Measurements from ENCODE around the gene STX7. TPM values are rescaled to one million over a fixed set of nuclear protein-coding genes. Genes with fewer than 3 reads are reported as not detected.

Gene STX7
- total RNA-seq, 3 donors from 2014 or later, result 51.9 to 66.9 (median 63.2) TPM

DNA sequence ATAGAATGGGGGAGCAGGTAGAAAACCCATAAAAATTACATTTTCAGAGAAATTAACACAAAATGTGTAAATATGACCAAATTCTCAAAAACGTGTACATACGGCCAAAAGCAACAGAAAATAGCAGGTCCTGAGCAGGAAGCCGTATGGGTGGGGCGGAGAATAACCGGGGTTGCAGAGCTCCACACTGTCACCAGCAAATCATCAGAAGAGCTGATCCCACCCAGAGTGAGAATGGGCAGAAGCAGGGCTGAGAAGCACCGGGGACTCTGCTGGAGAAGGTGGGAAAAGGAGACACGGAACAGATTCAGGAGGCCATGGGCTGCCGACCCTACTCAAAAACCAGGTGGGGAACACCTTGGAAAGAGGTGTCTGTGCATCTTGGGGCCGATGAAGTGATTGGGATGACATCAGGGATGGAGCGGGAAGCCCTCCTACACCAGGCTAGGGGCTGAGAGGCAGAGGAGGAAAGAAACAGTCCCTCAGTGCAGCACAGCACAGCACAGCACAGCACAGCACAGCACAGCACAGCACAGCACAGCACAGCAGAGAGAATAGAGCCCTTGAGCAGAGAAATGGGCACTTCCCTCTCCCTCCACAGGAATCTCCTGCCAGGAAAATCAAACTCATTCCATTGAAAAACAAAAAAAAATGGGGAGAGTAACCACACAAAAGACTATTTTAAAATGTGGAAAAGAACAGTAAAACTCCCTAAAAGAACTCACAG is 22.3 kb downstream of the STX7 start:
- peak; percentile 52 for ATAC-seq
- intact Hi-C loops (cut with DNase I, micrococcal nuclease), result no loop called here
- H3K9me3 ChIP-seq, result no peaks in the 10 kb centered on the region
- TF ChIP-seq, protein P1, sequence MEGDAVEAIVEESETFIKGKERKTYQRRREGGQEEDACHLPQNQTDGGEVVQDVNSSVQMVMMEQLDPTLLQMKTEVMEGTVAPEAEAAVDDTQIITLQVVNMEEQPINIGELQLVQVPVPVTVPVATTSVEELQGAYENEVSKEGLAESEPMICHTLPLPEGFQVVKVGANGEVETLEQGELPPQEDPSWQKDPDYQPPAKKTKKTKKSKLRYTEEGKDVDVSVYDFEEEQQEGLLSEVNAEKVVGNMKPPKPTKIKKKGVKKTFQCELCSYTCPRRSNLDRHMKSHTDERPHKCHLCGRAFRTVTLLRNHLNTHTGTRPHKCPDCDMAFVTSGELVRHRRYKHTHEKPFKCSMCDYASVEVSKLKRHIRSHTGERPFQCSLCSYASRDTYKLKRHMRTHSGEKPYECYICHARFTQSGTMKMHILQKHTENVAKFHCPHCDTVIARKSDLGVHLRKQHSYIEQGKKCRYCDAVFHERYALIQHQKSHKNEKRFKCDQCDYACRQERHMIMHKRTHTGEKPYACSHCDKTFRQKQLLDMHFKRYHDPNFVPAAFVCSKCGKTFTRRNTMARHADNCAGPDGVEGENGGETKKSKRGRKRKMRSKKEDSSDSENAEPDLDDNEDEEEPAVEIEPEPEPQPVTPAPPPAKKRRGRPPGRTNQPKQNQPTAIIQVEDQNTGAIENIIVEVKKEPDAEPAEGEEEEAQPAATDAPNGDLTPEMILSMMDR (IDR thresholded peaks at IDR 0.05), result no peak
- H3K4me3 ChIP-seq, result no peak overlapping the region
- H3K4me1 ChIP-seq (ENCODE audit: low read depth), result no peaks in the 10 kb centered on the region
- no peak for DNase-seq
- no peaks in the 10 kb centered on the region for H3K36me3 ChIP-seq (ENCODE audit: low read depth)

DNA sequence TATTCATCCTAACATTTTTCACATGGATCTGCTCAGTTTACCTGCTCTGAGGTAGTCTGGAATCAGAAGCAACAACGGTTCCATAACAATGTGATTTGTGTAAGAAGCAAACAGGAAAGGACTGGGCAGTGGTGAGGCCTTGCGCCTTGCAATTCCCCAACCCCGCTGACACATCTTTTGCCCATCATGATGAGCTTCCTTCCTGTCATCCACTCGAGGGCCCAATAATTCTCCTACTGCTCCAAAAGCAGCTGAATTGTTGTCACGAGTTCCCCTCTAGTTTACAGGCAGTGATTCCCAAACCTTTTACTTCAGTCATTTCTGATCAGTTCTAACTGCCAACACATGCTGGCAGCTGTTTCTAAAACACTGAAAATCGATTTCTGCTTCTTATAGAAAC is 22.9 kb downstream of the STX7 start:
- no peaks in the 10 kb centered on the region for H3K36me3 ChIP-seq (ENCODE audit: low read depth)
- H3K9me3 ChIP-seq, result no peaks in the 10 kb centered on the region
- H3K4me1 ChIP-seq (ENCODE audit: low read depth), result no peaks in the 10 kb centered on the region
- DNase-seq (peak in 1 of 3 donors; percentile 18), ATAC-seq (peak; percentile 46)
- intact Hi-C loops (cut with DNase I, micrococcal nuclease), result no loop called here
- TF ChIP-seq, protein P1 (IDR thresholded peaks at IDR 0.05), result no peak
- H3K4me3 ChIP-seq, result no peak overlapping the region

DNA sequence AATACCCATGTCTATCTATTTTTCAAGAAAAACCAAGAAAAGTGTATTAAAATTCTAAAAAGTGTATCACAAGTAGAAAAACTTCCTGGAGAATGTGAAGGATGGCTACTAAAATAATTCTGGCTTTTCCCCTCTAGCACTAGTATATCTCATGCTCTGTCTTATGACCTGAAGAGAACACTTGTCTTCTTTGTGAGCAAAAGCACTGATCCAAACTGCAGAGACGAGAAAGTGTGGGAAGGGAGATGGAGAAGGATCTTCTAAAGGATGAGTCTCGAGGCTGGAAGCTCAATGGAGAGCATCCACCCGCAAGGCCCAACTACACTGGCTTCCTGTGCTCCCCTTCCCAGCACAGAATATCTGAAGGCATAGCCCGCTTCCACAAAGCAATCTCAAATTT is 23.5 kb downstream of the STX7 start:
- Histone ChIP-seq H3K9me3 (no peaks in the 10 kb centered on the region), H3K36me3 (ENCODE audit: low read depth) (no peaks in the 10 kb centered on the region), H3K4me1 (ENCODE audit: low read depth) (no peaks in the 10 kb centered on the region), H3K4me3 (no peak overlapping the region)
- ATAC-seq (no peak), DNase-seq (no peak)
- intact Hi-C loops (cut with DNase I, micrococcal nuclease), result loop anchor here (10.0 kb wide), 2 partner anchors 205 to 215 kb away; no protein-coding TSS in a partner anchor
- TF ChIP-seq, protein P1 (IDR thresholded peaks at IDR 0.05), result no peak

DNA sequence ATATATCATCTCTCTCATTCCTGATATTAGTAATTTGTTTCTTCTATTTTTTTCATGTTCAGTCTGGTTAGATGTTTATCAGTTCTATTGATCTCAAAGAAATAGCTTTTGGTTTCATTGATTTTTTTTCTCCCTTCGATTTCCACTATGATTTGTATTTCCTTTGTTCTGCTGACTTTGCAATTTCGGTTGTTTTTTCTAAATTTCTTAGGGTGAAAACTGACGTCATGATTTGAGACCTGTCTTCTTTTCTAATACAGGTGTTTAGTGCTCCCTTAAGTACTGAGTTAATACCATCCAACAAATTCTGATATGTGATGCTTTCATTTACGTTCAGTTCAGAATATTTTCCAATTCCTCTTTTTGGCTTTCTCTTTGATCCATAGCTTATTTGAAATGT is 25.2 kb downstream of the STX7 start:
- no peaks in the 10 kb centered on the region for H3K9me3 ChIP-seq
- H3K4me3 ChIP-seq, result no peak overlapping the region
- DNase-seq, result no peak
- no peak for ATAC-seq
- TF ChIP-seq, protein P1 (IDR thresholded peaks at IDR 0.05), result no peak
- no peaks in the 10 kb centered on the region for H3K36me3 ChIP-seq (ENCODE audit: low read depth)
- no peaks in the 10 kb centered on the region for H3K4me1 ChIP-seq (ENCODE audit: low read depth)
- intact Hi-C loops (cut with DNase I, micrococcal nuclease), result loop anchor here (10.0 kb wide), 2 partner anchors 203 to 213 kb away; no protein-coding TSS in a partner anchor

DNA sequence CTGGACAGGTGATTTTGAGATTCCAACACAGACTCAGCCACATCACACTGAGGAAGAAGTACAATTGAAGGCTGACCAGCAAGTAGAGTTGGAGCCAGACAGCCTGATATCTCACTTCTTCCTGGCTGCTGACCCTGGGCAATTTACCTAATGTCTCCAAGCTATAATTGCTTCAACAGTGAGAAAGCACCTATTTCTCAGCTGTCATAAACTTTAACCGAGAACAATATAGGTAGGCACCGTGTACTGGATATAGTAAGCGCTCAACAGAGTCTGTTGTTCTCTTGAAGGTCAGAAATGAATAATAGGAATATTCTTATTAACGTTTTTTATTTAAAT is 28.3 kb downstream of the STX7 start:
- no peak overlapping the region for H3K4me3 ChIP-seq
- no peaks in the 10 kb centered on the region for H3K9me3 ChIP-seq
- no peak for ATAC-seq
- no peaks in the 10 kb centered on the region for H3K4me1 ChIP-seq (ENCODE audit: low read depth)
- DNase-seq, result no peak
- intact Hi-C loops (cut with DNase I, micrococcal nuclease), result loop anchor here (10.0 kb wide), 2 partner anchors 200 to 210 kb away; no protein-coding TSS in a partner anchor
- TF ChIP-seq, protein P1 (IDR thresholded peaks at IDR 0.05), result no peak
- H3K36me3 ChIP-seq (ENCODE audit: low read depth), result no peaks in the 10 kb centered on the region
